ENCODE results near the gene OLIG2.

GRCh38 chr21:33022828-33023573 is 2.7 kb upstream of the OLIG2 start:
- no peak for TF ChIP-seq ZBTB7A (IDR thresholded peaks at IDR 0.05; ENCODE audit: low read depth)
- TF ChIP-seq RAD21 (IDR thresholded peaks at IDR 0.05; ENCODE audit: low read depth) = no peak
- TF ChIP-seq FOXM1 (IDR thresholded peaks at IDR 0.05; ENCODE audit: borderline replicate concordance, low read depth) = no peak
- no peak for TF ChIP-seq YY1 (IDR thresholded peaks at IDR 0.05; ENCODE audit: low read depth)
- no peak for TF ChIP-seq TAF1 (IDR thresholded peaks at IDR 0.05; ENCODE audit: low read depth)
- no peak for TF ChIP-seq CEBPB (IDR thresholded peaks at IDR 0.05)
- no peak for TF ChIP-seq EP300 (IDR thresholded peaks at IDR 0.05; ENCODE audit: borderline replicate concordance)
- TF ChIP-seq MAX (IDR thresholded peaks at IDR 0.05) = no peak
- no peak for TF ChIP-seq TEAD4 (IDR thresholded peaks at IDR 0.05)
- TF ChIP-seq EGR1 (IDR thresholded peaks at IDR 0.05) = no peak
- no peak for TF ChIP-seq USF1 (IDR thresholded peaks at IDR 0.05)
- no peak for TF ChIP-seq TCF12 (IDR thresholded peaks at IDR 0.05; ENCODE audit: low read depth)
- no peak for TF ChIP-seq NFIC (IDR thresholded peaks at IDR 0.05)

Data from Ishikawa (cell line).